Right lobe of liver (tissue), 4 donors: ENCODE measurements around the gene PNPO.

ENCODE experiments used
- POLR2A ChIP-seq: fragments of 450-650 bp; IDR thresholded peaks from one replicate; pipeline ENCODE4 v1.6.1; 2017; ENCODE audit warnings: antibody characterized with exemption, mild to moderate bottlenecking
- TF ChIP-seq, protein P1 (sequence below), 4 donors: fragments of 200-600 bp in 3 of 4; fragments of 450-650 bp in 1 of 4; IDR thresholded peaks; one replicate each; pipeline versions ENCODE4 v1.5.1 to v1.8.0; 2016 to 2022; ENCODE audit warnings: antibody characterized with exemption in 4 of 4, mild to moderate bottlenecking in 2 of 4
- donor health status: DM: no; HTN: no; CAD: no.
- donor health status: DM: no; HTN: no; CAD: no.
- donor health status: DM: no; HTN: yes; CAD: no.

DNA sequence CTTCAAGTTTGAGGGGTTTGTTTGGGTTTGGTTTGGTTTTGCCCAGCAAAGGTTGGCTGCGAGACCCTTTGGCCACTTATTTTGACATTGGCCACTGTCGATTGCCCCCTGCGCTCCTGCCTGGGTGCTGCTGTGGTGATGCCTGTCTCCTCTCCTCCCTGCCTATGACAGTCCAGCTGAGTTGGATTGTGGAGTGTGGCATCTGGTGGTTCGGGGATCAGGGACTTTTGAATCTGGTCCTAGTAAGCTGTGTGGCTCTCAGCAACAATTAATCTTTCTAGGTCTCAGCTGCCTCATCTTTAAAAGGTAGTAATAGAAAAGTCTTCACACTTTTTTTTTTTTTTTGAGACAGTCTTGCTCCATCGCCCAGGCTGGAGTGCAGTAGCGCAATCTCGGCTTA, 56.7 kb downstream of the PNPO start:
- TF ChIP-seq, protein P1, sequence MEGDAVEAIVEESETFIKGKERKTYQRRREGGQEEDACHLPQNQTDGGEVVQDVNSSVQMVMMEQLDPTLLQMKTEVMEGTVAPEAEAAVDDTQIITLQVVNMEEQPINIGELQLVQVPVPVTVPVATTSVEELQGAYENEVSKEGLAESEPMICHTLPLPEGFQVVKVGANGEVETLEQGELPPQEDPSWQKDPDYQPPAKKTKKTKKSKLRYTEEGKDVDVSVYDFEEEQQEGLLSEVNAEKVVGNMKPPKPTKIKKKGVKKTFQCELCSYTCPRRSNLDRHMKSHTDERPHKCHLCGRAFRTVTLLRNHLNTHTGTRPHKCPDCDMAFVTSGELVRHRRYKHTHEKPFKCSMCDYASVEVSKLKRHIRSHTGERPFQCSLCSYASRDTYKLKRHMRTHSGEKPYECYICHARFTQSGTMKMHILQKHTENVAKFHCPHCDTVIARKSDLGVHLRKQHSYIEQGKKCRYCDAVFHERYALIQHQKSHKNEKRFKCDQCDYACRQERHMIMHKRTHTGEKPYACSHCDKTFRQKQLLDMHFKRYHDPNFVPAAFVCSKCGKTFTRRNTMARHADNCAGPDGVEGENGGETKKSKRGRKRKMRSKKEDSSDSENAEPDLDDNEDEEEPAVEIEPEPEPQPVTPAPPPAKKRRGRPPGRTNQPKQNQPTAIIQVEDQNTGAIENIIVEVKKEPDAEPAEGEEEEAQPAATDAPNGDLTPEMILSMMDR (IDR thresholded peaks at IDR 0.05) = no peak
- TF ChIP-seq POLR2A = no peak
